A673 (cell line): ENCODE data around the gene ABCA13.

Experiments used
- EZH2 ChIP-seq: fragments of 200-600 bp; sonication (generic); IDR thresholded peaks from 2 replicates; pipeline ENCODE4 v1.6.1; 2017; ENCODE audit warnings: borderline replicate concordance, low read depth, mild to moderate bottlenecking, mixed read lengths, antibody characterized with exemption, low read length; ENCODE audit not compliant: poor library complexity, severe bottlenecking
- TF ChIP-seq, protein P1 (sequence below): fragments of 300-800, 200-600 bp; sonication (generic); conservative IDR thresholded peaks from 2 replicates; pipeline ENCODE4 v1.5.1; 2017; ENCODE audit warnings: low read depth, mild to moderate bottlenecking, antibody characterized with exemption, low read length, moderate library complexity, mixed read lengths

DNA sequence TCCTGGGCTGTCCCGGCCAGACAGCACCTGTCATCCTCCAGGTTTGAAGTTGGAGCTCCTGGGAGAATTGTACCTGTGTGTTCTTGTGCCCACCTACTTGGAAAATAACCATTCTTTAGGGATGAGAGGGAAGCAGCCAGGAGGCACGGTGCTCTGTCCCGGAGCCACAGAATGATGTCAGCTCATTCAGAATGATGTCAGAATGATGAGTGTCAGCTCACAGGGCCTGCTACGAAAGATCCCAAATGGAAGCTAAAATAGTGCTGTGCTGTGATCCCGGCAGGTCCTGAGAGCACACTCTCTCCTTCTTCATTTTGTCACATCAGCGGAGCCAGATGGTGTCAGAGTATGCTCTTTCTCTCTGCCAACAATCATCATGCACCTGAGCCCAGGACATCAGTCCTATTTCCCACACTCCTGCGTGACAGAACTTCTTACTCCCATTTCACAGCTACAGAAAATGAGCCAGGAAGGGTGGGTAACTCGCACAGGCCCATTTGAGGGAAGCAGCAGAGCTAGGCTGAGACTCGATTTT, 8.3 kb downstream of the ABCA13 start:
- TF ChIP-seq, protein P1, sequence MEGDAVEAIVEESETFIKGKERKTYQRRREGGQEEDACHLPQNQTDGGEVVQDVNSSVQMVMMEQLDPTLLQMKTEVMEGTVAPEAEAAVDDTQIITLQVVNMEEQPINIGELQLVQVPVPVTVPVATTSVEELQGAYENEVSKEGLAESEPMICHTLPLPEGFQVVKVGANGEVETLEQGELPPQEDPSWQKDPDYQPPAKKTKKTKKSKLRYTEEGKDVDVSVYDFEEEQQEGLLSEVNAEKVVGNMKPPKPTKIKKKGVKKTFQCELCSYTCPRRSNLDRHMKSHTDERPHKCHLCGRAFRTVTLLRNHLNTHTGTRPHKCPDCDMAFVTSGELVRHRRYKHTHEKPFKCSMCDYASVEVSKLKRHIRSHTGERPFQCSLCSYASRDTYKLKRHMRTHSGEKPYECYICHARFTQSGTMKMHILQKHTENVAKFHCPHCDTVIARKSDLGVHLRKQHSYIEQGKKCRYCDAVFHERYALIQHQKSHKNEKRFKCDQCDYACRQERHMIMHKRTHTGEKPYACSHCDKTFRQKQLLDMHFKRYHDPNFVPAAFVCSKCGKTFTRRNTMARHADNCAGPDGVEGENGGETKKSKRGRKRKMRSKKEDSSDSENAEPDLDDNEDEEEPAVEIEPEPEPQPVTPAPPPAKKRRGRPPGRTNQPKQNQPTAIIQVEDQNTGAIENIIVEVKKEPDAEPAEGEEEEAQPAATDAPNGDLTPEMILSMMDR, result no peak
- no peak for TF ChIP-seq EZH2
